Neutrophil (primary cell): ENCODE results near the gene TUBGCP5.
"Not testable (repeated sequence)": the region's sequence is repeated elsewhere in the genome, so short reads cannot be mapped to it uniquely, and the experiment has no call there.

ENCODE experiments used
- H3K27ac ChIP-seq: fragments of 200-600 bp; sonication (generic); 2 replicates; pipeline ENCODE4 v1.5.1; 2016; ENCODE audit warnings: mild to moderate bottlenecking, moderate library complexity
- H3K27me3 ChIP-seq: fragments of 200-600 bp; sonication (generic); 2 replicates; pipeline ENCODE4 v1.6.0; 2016; ENCODE audit warnings: mild to moderate bottlenecking
- H3K36me3 ChIP-seq: fragments of 200-600 bp; sonication (generic); 2 replicates; pipeline ENCODE4 v1.5.1; 2017
- H3K4me1 ChIP-seq, 2 experiments: fragments of 200-600 bp in 1 of 2; sonication (generic) in 1 of 2; 1 replicate in 1 of 2; 2 replicates in 1 of 2; pipeline versions ENCODE4 v1.5.1 to v1.6.1; 2013 to 2016; ENCODE audit warnings: low read depth in 1 of 2, low read length in 1 of 2, mild to moderate bottlenecking in 1 of 2, moderate library complexity in 1 of 2; ENCODE audit not compliant: control insufficient read depth in 1 of 2, insufficient read depth in 1 of 2
- H3K4me3 ChIP-seq, 2 experiments: fragments of 200-600 bp in 1 of 2; sonication (generic) in 1 of 2; 1 replicate in 1 of 2; 2 replicates in 1 of 2; pipeline ENCODE4 v1.5.1; 2013 to 2016; ENCODE audit warnings: low read depth in 1 of 2, low read length in 1 of 2, mild to moderate bottlenecking in 1 of 2, moderate library complexity in 1 of 2
- H3K9me3 ChIP-seq: fragments of 200-600 bp; sonication (generic); 2 replicates; pipeline ENCODE4 v1.5.1; 2016
- TF ChIP-seq, protein P1 (sequence below): fragments of 200-600 bp; sonication (generic); IDR thresholded peaks from 2 replicates; pipeline ENCODE4 v1.5.1; 2016; ENCODE audit warnings: antibody characterized with exemption

Gene TUBGCP5

DNA sequence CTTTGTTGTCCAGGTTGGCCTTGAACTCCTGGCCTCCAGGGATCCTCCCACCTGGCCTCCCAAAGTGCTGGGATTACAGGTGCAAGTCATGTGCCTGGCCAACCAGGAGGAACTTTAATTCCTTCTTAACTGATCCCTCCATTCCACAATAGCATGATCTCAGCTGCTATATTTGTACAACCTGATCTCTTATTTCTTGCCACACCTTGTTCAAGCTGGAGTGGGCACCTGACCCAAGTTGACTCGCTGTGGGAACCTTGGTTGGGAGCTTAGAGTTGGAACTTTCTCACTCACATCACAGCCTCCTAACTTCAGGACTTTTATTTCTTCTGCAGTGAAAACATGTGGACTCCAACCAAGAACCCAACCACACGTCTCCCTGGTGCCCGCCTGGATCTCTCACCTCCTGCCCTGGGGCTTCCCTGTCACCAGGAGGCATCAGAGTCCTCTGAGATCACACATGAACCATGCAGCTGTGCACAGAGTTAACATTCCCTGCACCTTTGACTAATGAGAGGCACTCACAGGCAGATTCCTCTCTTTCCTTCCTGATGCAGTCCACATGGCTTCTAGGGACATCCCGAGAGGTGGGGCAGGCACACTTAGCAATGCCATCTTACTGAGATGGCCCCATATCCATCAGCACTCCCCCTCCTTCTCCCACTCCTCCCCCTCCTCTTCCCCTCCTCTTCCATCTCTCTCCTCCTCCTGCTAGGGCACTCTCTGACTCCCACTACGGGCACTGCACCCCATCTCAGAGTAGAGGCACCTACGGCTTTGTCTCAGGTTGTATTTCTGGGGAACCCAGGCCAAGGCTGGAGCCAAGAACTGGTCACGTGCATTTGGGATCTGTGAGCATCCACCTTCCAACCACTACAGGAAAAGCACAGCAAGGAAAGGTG is 49.5 kb downstream of the TUBGCP5 start:
- Histone ChIP-seq H3K36me3 (no peaks in the 10 kb centered on the region), H3K27me3 (no peaks in the 10 kb centered on the region), H3K4me1 (no peaks in the 10 kb centered on the region), H3K9me3 (no peaks in the 10 kb centered on the region), H3K4me3 (no peak overlapping the region), H3K27ac (no peak overlapping the region)
- TF ChIP-seq, protein P1, sequence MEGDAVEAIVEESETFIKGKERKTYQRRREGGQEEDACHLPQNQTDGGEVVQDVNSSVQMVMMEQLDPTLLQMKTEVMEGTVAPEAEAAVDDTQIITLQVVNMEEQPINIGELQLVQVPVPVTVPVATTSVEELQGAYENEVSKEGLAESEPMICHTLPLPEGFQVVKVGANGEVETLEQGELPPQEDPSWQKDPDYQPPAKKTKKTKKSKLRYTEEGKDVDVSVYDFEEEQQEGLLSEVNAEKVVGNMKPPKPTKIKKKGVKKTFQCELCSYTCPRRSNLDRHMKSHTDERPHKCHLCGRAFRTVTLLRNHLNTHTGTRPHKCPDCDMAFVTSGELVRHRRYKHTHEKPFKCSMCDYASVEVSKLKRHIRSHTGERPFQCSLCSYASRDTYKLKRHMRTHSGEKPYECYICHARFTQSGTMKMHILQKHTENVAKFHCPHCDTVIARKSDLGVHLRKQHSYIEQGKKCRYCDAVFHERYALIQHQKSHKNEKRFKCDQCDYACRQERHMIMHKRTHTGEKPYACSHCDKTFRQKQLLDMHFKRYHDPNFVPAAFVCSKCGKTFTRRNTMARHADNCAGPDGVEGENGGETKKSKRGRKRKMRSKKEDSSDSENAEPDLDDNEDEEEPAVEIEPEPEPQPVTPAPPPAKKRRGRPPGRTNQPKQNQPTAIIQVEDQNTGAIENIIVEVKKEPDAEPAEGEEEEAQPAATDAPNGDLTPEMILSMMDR: no peak

GRCh38 chr15:22988811-22989210 is 50.6 kb downstream of the TUBGCP5 start:
- Histone ChIP-seq H3K4me3 (no peak overlapping the region), H3K36me3 (no peaks in the 10 kb centered on the region), H3K27ac (no peak overlapping the region), H3K9me3 (no peaks in the 10 kb centered on the region), H3K27me3 (peaks cover under 1% of the 10 kb centered on the region), H3K4me1 (no peaks in the 10 kb centered on the region)
- TF ChIP-seq, protein P1: no peak

DNA sequence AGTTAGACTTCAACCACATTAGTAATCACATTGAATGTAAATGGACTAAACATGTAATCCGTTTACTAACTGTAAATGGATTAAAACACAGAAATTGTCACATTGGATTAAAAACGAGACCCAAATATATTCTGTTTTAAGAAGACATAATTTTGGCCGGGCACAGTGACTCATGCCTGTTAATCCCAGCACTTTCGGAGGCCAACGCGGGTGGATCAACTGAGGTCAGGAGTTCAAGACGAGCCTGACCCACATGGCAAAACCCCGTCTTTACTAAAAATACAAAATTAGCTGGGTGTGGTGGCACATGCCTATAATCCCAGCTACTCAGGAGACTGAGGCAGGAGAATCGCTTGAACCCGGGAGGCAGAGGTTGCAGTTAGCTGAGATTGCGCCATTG is 57.4 kb downstream of the TUBGCP5 start:
- not testable (repeated sequence) for H3K9me3 ChIP-seq, H3K36me3 ChIP-seq, H3K27ac ChIP-seq, H3K4me3 ChIP-seq
- Histone ChIP-seq H3K27me3 (peaks cover 68% of the 10 kb centered on the region), H3K4me1 (peaks cover 16 to 25% of the 10 kb centered on the region in 2 experiments)

GRCh38 chr15:22981051-22981840 is 58.1 kb downstream of the TUBGCP5 start:
- no peaks in the 10 kb centered on the region for H3K9me3 ChIP-seq
- no peaks in the 10 kb centered on the region for H3K36me3 ChIP-seq
- peak overlapping the region in 1 of 2 experiments; percentile 62 for H3K4me3 ChIP-seq
- no peak overlapping the region for H3K27ac ChIP-seq
- TF ChIP-seq, protein P1: no peak
- peaks cover 16 to 25% of the 10 kb centered on the region in 2 experiments for H3K4me1 ChIP-seq
- peaks cover 75% of the 10 kb centered on the region for H3K27me3 ChIP-seq

GRCh38 chr15:22980189-22981050 is 58.9 kb downstream of the TUBGCP5 start, which contains the start of gene CYFIP1:
TSS of gene CYFIP1 (minus strand) at chr15:22980368. CDS start at chr15:22947285, 33,083 bp downstream.
- no peak within 1 kb of the TSS for H3K27ac ChIP-seq
- peaks cover 75% of the 10 kb centered on the region for H3K27me3 ChIP-seq
- H3K4me1 ChIP-seq: peaks cover 16 to 25% of the 10 kb centered on the region in 2 experiments
- TF ChIP-seq, protein P1: no peak
- H3K9me3 ChIP-seq: no peaks in the 10 kb centered on the region
- peak within 1 kb of the TSS; percentile 47 to 62 for H3K4me3 ChIP-seq
- no peaks in the 10 kb centered on the region for H3K36me3 ChIP-seq
